ENCODE measurements around the gene TSHZ2.

The TSHZ2 gene

GRCh38 chr20:52936351-52937340 is 35.5 kb upstream of the TSHZ2 start:
- DNase-seq = peak in 1 of 3 donors; percentile 19
- H3K27me3 ChIP-seq (replicated peaks in 2 of 5; ENCODE audit: control insufficient read depth in 4 of 5, insufficient read depth in 5 of 5, low read length in 4 of 5) = peaks cover 0 to 2% (median 0%) of the 10 kb centered on the region in 5 experiments
- no peaks in the 10 kb centered on the region for H3K4me1 ChIP-seq (ENCODE audit: control extremely low read depth in 1 of 4, control insufficient read depth in 4 of 4, insufficient read depth in 4 of 4, low read length in 3 of 4)
- no peaks in the 10 kb centered on the region for H3K36me3 ChIP-seq (ENCODE audit: control insufficient read depth in 4 of 4, insufficient read depth in 4 of 4, low read length in 3 of 4)
- no peaks in the 10 kb centered on the region for H3K9me3 ChIP-seq (ENCODE audit: control extremely low read depth in 1 of 5, control insufficient read depth in 4 of 5, insufficient read depth in 2 of 5, low read depth in 1 of 5, low read length in 4 of 5)
- ChIA-PET CTCF (no interaction called here), POLR2A (no interaction called here)
- no peak overlapping the region for H3K27ac ChIP-seq (ENCODE audit: insufficient read depth in 1 of 2, low read depth in 1 of 2, low read length in 2 of 2, poor library complexity in 1 of 2, severe bottlenecking in 2 of 2)
- H3K4me3 ChIP-seq (ENCODE audit: control insufficient read depth in 1 of 7, extremely low read depth in 1 of 7, insufficient read depth in 4 of 7, low read depth in 2 of 7, low read length in 6 of 7) = no peak overlapping the region
- 85% methylated on average over 12 of the region's 16 CpGs for WGBS (ENCODE audit: insufficient coverage)

GRCh38 chr20:52937591-52938100 is 34.5 kb upstream of the TSHZ2 start:
- 93% methylated on average over 3 of the region's 6 CpGs for WGBS (ENCODE audit: insufficient coverage)

GRCh38 chr20:52939141-52939540 is 33.0 kb upstream of the TSHZ2 start:
- Histone ChIP-seq H3K4me1 (ENCODE audit: control extremely low read depth in 1 of 4, control insufficient read depth in 4 of 4, insufficient read depth in 4 of 4, low read length in 3 of 4) (no peaks in the 10 kb centered on the region), H3K4me3 (ENCODE audit: control insufficient read depth in 1 of 7, extremely low read depth in 1 of 7, insufficient read depth in 4 of 7, low read depth in 2 of 7, low read length in 6 of 7) (no peak overlapping the region), H3K36me3 (ENCODE audit: control insufficient read depth in 4 of 4, insufficient read depth in 4 of 4, low read length in 3 of 4) (no peaks in the 10 kb centered on the region), H3K27ac (ENCODE audit: insufficient read depth in 1 of 2, low read depth in 1 of 2, low read length in 2 of 2, poor library complexity in 1 of 2, severe bottlenecking in 2 of 2) (no peak overlapping the region), H3K27me3 (replicated peaks in 2 of 5; ENCODE audit: control insufficient read depth in 4 of 5, insufficient read depth in 5 of 5, low read length in 4 of 5) (peaks cover 0 to 2% (median 0%) of the 10 kb centered on the region in 5 experiments), H3K9me3 (ENCODE audit: control extremely low read depth in 1 of 5, control insufficient read depth in 4 of 5, insufficient read depth in 2 of 5, low read depth in 1 of 5, low read length in 4 of 5) (no peaks in the 10 kb centered on the region)
- ChIA-PET CTCF (interaction anchor here (0.6 kb wide), 1 partner anchor 181 kb away, joined by 3 read pairs; no protein-coding TSS in a partner anchor), POLR2A (no interaction called here)
- DNase-seq = no peak
- WGBS (ENCODE audit: insufficient coverage) = 89% methylated on average over 3 of the region's 4 CpGs

More at GRCh38 chr20:52937591-52938100, 34.5 kb upstream of the TSHZ2 start:
- ChIA-PET CTCF (no interaction called here), POLR2A (no interaction called here)
- DNase-seq = no peak
- no peaks in the 10 kb centered on the region for H3K4me1 ChIP-seq (ENCODE audit: control extremely low read depth in 1 of 4, control insufficient read depth in 4 of 4, insufficient read depth in 4 of 4, low read length in 3 of 4)
- no peaks in the 10 kb centered on the region for H3K36me3 ChIP-seq (ENCODE audit: control insufficient read depth in 4 of 4, insufficient read depth in 4 of 4, low read length in 3 of 4)
- no peaks in the 10 kb centered on the region for H3K9me3 ChIP-seq (ENCODE audit: control extremely low read depth in 1 of 5, control insufficient read depth in 4 of 5, insufficient read depth in 2 of 5, low read depth in 1 of 5, low read length in 4 of 5)
- H3K27me3 ChIP-seq (replicated peaks in 2 of 5; ENCODE audit: control insufficient read depth in 4 of 5, insufficient read depth in 5 of 5, low read length in 4 of 5) = peaks cover 0 to 2% (median 0%) of the 10 kb centered on the region in 5 experiments
- H3K27ac ChIP-seq (ENCODE audit: insufficient read depth in 1 of 2, low read depth in 1 of 2, low read length in 2 of 2, poor library complexity in 1 of 2, severe bottlenecking in 2 of 2) = no peak overlapping the region
- H3K4me3 ChIP-seq (ENCODE audit: control insufficient read depth in 1 of 7, extremely low read depth in 1 of 7, insufficient read depth in 4 of 7, low read depth in 2 of 7, low read length in 6 of 7) = no peak overlapping the region

GRCh38 chr20:52941808-52942207 is 30.4 kb upstream of the TSHZ2 start:
- no peaks in the 10 kb centered on the region for H3K9me3 ChIP-seq (ENCODE audit: control extremely low read depth in 1 of 5, control insufficient read depth in 4 of 5, insufficient read depth in 2 of 5, low read depth in 1 of 5, low read length in 4 of 5)
- no CpG with 5 or more reads among the region's 3 CpGs for WGBS (ENCODE audit: insufficient coverage)
- H3K4me3 ChIP-seq (ENCODE audit: control insufficient read depth in 1 of 7, extremely low read depth in 1 of 7, insufficient read depth in 4 of 7, low read depth in 2 of 7, low read length in 6 of 7) = no peak overlapping the region
- ChIA-PET POLR2A (no interaction called here), CTCF (no interaction called here)
- no peak for DNase-seq
- no peak overlapping the region for H3K27ac ChIP-seq (ENCODE audit: insufficient read depth in 1 of 2, low read depth in 1 of 2, low read length in 2 of 2, poor library complexity in 1 of 2, severe bottlenecking in 2 of 2)
- H3K4me1 ChIP-seq (ENCODE audit: control extremely low read depth in 1 of 4, control insufficient read depth in 4 of 4, insufficient read depth in 4 of 4, low read length in 3 of 4) = no peaks in the 10 kb centered on the region
- H3K27me3 ChIP-seq (replicated peaks in 2 of 5; ENCODE audit: control insufficient read depth in 4 of 5, insufficient read depth in 5 of 5, low read length in 4 of 5) = no peaks in the 10 kb centered on the region
- no peaks in the 10 kb centered on the region for H3K36me3 ChIP-seq (ENCODE audit: control insufficient read depth in 4 of 4, insufficient read depth in 4 of 4, low read length in 3 of 4)

- Histone ChIP-seq H3K9me3 (ENCODE audit: control extremely low read depth in 1 of 5, control insufficient read depth in 4 of 5, insufficient read depth in 2 of 5, low read depth in 1 of 5, low read length in 4 of 5) (no peaks in the 10 kb centered on the region), H3K4me1 (ENCODE audit: control extremely low read depth in 1 of 4, control insufficient read depth in 4 of 4, insufficient read depth in 4 of 4, low read length in 3 of 4) (no peaks in the 10 kb centered on the region), H3K36me3 (ENCODE audit: control insufficient read depth in 4 of 4, insufficient read depth in 4 of 4, low read length in 3 of 4) (no peaks in the 10 kb centered on the region), H3K27ac (ENCODE audit: insufficient read depth in 1 of 2, low read depth in 1 of 2, low read length in 2 of 2, poor library complexity in 1 of 2, severe bottlenecking in 2 of 2) (no peak overlapping the region), H3K27me3 (replicated peaks in 2 of 5; ENCODE audit: control insufficient read depth in 4 of 5, insufficient read depth in 5 of 5, low read length in 4 of 5) (no peaks in the 10 kb centered on the region), H3K4me3 (ENCODE audit: control insufficient read depth in 1 of 7, extremely low read depth in 1 of 7, insufficient read depth in 4 of 7, low read depth in 2 of 7, low read length in 6 of 7) (no peak overlapping the region)
- no peak for DNase-seq
- ChIA-PET POLR2A (no interaction called here), CTCF (no interaction called here)
- WGBS (ENCODE audit: insufficient coverage) = 71% methylated on average over 1 of the region's 2 CpGs
Observed at GRCh38 chr20:52943185-52943841, 28.8 kb upstream of the TSHZ2 start.

- CTCF ChIA-PET = no interaction called here
- no peaks in the 10 kb centered on the region for H3K9me3 ChIP-seq (ENCODE audit: control extremely low read depth in 1 of 5, control insufficient read depth in 4 of 5, insufficient read depth in 2 of 5, low read depth in 1 of 5, low read length in 4 of 5)
- WGBS (ENCODE audit: insufficient coverage) = no CpG with 5 or more reads among the region's 1 CpG
- DNase-seq = no peak
- H3K27me3 ChIP-seq (replicated peaks in 2 of 5; ENCODE audit: control insufficient read depth in 4 of 5, insufficient read depth in 5 of 5, low read length in 4 of 5) = no peaks in the 10 kb centered on the region
- POLR2A ChIA-PET = no interaction called here
- no peak overlapping the region for H3K27ac ChIP-seq (ENCODE audit: insufficient read depth in 1 of 2, low read depth in 1 of 2, low read length in 2 of 2, poor library complexity in 1 of 2, severe bottlenecking in 2 of 2)
- no peaks in the 10 kb centered on the region for H3K4me1 ChIP-seq (ENCODE audit: control extremely low read depth in 1 of 4, control insufficient read depth in 4 of 4, insufficient read depth in 4 of 4, low read length in 3 of 4)
- no peak overlapping the region for H3K4me3 ChIP-seq (ENCODE audit: control insufficient read depth in 1 of 7, extremely low read depth in 1 of 7, insufficient read depth in 4 of 7, low read depth in 2 of 7, low read length in 6 of 7)
- no peaks in the 10 kb centered on the region for H3K36me3 ChIP-seq (ENCODE audit: control insufficient read depth in 4 of 4, insufficient read depth in 4 of 4, low read length in 3 of 4)
Observed at GRCh38 chr20:52945268-52945667, 26.9 kb upstream of the TSHZ2 start.
